GM12873 (cell line): Measurements from ENCODE around the gene GMDS.

Experiments
- CTCF ChIP-seq: IDR thresholded peaks from 2 replicates; pipeline ENCODE4 v1.5.1; 2012; ENCODE audit warnings: low read depth, mild to moderate bottlenecking, moderate library complexity, low read length, control low read depth; ENCODE audit not compliant: insufficient read depth; ENCODE audit errors: missing control alignments

GMDS gene

GRCh38 chr6:2184700-2185455 lies 60.5 kb downstream of the GMDS start:
- TF ChIP-seq CTCF = no peak

- no peak for TF ChIP-seq CTCF
Observed at GRCh38 chr6:2183752-2184151, 61.7 kb downstream of the GMDS start.

DNA sequence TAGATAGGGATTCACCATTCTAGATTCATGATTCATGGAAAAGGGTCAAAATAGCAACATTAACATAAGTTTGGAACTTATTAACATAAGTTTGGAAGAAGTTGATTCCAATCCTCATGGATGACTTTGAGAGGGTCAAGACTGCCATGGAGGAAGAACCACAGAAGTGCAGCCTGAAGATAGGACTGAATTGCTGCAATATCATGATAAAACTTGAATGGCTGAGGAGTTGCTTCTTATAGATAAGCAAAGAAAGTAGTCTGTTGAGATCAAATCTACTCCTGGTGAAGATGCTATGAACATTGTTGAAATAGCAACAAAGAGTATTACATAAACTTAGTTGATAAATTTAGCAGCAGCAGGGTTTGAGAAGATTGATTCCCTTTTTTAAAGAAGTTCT lies 62.2 kb downstream of the GMDS start:
- TF ChIP-seq CTCF = no peak

DNA sequence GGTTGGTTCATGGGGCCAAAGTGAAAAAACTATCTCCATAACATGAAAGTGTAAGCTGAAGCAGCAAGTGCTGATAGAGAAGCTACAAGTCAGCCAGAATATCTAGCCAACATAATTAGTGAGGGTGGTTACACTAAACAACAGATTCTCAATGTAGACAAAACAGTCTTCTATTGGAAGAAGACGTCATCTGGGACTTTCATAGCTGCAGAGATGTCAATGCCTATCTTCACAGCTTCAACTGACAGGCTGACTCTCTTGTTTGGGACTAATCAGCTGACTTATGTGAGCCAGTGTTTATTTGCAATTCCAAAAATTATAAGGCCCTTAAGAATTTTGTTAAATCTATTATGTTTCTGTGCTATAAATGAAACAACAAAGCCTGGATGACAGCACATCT lies 63.2 kb downstream of the GMDS start:
- TF ChIP-seq CTCF = no peak

DNA sequence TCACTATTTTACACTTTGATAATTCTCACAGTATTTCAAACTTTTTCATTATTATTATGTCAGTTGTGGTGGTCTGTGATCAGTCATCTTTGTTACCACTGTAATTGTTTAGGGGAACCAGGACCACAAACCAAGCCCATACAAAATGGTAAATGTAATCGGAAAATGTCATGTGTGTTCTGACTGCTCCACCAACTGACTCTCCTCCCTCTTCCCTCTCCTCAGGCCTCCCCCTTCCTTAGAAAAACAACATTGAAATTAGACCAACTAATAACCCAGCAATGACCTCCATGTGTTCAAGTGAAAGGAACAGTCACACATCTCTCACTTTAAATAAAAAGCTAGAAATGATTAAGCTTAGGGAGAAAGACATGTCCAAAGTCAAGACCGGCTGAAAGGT lies 63.8 kb downstream of the GMDS start:
- TF ChIP-seq CTCF = no peak

DNA sequence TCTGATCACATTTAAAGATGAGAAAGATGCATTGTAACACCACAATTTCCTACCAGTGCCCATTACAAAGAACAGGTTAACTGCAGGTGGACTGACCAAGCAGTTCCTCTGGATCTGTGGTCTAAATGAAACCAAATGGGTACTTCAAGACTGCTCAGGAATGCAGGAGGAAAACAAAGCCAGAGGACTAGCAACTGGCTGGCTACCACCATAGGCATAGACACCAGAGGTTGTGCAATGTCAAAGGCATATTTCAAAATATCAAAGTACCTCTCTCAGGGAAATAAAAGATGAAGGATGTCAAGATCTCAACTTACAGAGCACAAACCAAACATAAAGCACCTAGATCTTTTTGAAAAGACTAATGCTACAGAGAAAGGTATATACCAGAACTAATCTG lies 65.5 kb downstream of the GMDS start:
- no peak for TF ChIP-seq CTCF

DNA sequence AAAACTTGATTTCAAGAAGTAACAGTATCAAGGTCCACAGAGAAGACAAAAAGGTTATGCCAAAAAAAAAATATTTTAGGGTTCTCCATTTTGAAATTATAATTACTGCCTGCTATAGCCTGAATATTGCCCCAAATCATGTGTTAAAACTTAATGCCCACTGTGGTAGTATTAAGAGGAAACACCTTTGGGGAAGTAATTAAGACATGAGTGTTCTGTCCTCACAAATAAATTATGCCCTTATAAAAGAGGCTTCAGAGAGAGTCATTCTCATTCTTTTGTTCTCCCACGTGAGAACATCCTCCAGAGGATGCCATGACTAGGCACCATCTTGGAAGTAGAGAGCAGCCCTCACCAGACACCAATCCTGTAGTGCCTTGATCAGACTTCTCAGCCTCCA lies 66.2 kb downstream of the GMDS start:
- no peak for TF ChIP-seq CTCF
